ENCODE data around the gene KCNK4. TPM values are rescaled to one million over a fixed set of nuclear protein-coding genes. Genes with fewer than 3 reads are reported as not detected.
A peak's percentile ranks its signal among the peaks of the same experiment; 100 is the strongest.

KCNK4 gene
- total and polyA plus RNA-seq, 2 of the 13 experiments (the other 11 are each of a cell fraction or from before 2014, with no cell fraction given): not detected

DNA sequence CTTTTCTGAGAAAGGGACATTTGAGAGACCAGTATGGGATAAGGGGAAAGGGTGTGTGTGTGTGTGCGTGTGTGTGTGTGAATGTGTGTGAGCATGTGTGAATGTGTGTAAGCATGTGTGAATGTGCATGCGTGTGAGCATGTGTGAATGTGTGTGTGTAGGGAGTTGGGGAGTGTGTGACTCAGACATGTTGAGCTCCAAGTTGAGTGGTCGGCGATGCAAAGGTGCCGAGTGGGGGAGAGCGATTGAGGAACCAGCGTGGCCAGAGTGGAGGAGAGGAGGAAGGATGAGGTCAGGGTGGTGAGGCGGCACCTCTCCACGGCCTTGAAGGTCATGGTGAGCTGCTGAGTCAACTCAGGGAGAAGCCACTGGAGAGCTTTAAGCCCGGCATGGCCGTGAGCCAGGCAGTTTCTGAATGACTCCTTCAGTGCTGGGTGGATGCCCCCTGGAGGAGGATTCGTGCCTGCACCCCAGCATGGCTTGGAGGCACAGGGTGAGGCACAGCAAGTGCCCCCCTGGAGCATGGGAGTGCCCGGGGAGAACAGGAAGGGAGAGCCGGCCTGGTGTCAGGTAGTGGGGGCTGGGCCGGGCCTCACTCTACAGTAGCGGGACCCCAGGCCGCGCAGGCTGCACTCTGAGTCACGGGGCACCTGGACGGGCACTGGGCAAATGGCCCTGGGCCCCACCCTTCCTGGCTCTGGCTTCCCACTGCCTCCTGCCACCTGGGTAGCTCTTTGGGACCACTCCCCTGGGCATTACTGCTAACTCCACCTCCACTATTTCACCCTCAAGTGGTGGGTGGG, 40.7 kb downstream of the KCNK4 start (continued):
- TF ChIP-seq, protein P1, sequence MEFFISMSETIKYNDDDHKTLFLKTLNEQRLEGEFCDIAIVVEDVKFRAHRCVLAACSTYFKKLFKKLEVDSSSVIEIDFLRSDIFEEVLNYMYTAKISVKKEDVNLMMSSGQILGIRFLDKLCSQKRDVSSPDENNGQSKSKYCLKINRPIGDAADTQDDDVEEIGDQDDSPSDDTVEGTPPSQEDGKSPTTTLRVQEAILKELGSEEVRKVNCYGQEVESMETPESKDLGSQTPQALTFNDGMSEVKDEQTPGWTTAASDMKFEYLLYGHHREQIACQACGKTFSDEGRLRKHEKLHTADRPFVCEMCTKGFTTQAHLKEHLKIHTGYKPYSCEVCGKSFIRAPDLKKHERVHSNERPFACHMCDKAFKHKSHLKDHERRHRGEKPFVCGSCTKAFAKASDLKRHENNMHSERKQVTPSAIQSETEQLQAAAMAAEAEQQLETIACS (CRISPR knock-in tag; IDR thresholded peaks at IDR 0.05): no peak
- TF ChIP-seq ZFP62 (CRISPR knock-in tag; IDR thresholded peaks at IDR 0.05): no peak
- TF ChIP-seq ZZZ3 (CRISPR knock-in tag; IDR thresholded peaks at IDR 0.05; ENCODE audit: borderline replicate concordance): no peak
- TF ChIP-seq ZFP36L2 (CRISPR knock-in tag; IDR thresholded peaks at IDR 0.05): no peak
- no peak for TF ChIP-seq ZNF605 (CRISPR knock-in tag; IDR thresholded peaks at IDR 0.05)
- TF ChIP-seq, protein P2, sequence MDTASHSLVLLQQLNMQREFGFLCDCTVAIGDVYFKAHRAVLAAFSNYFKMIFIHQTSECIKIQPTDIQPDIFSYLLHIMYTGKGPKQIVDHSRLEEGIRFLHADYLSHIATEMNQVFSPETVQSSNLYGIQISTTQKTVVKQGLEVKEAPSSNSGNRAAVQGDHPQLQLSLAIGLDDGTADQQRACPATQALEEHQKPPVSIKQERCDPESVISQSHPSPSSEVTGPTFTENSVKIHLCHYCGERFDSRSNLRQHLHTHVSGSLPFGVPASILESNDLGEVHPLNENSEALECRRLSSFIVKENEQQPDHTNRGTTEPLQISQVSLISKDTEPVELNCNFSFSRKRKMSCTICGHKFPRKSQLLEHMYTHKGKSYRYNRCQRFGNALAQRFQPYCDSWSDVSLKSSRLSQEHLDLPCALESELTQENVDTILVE (CRISPR knock-in tag; IDR thresholded peaks at IDR 0.05): no peak
- TF ChIP-seq HNRNPLL (IDR thresholded peaks at IDR 0.05; ENCODE audit: low read depth, low read length, poor library complexity, severe bottlenecking): no peak
- no peak for TF ChIP-seq SNAPC2 (CRISPR knock-in tag; IDR thresholded peaks at IDR 0.05)
- no peak for TF ChIP-seq ZNF331 (CRISPR knock-in tag; IDR thresholded peaks at IDR 0.05)
- TF ChIP-seq DNMT3B (CRISPR knock-in tag; conservative IDR thresholded peaks at IDR 0.05): no peak
- TF ChIP-seq KLF12 (CRISPR knock-in tag; IDR thresholded peaks at IDR 0.05; ENCODE audit: borderline replicate concordance): no peak
- TF ChIP-seq ZNF326 (CRISPR knock-in tag; IDR thresholded peaks at IDR 0.05; ENCODE audit: borderline replicate concordance): no peak
- TF ChIP-seq, protein P3, sequence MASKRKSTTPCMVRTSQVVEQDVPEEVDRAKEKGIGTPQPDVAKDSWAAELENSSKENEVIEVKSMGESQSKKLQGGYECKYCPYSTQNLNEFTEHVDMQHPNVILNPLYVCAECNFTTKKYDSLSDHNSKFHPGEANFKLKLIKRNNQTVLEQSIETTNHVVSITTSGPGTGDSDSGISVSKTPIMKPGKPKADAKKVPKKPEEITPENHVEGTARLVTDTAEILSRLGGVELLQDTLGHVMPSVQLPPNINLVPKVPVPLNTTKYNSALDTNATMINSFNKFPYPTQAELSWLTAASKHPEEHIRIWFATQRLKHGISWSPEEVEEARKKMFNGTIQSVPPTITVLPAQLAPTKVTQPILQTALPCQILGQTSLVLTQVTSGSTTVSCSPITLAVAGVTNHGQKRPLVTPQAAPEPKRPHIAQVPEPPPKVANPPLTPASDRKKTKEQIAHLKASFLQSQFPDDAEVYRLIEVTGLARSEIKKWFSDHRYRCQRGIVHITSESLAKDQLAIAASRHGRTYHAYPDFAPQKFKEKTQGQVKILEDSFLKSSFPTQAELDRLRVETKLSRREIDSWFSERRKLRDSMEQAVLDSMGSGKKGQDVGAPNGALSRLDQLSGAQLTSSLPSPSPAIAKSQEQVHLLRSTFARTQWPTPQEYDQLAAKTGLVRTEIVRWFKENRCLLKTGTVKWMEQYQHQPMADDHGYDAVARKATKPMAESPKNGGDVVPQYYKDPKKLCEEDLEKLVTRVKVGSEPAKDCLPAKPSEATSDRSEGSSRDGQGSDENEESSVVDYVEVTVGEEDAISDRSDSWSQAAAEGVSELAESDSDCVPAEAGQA (IDR thresholded peaks at IDR 0.05; ENCODE audit: low read depth): no peak
- TF ChIP-seq, protein P3 (CRISPR knock-in tag; IDR thresholded peaks at IDR 0.05; ENCODE audit: borderline replicate concordance): no peak
- TF ChIP-seq, protein P4, sequence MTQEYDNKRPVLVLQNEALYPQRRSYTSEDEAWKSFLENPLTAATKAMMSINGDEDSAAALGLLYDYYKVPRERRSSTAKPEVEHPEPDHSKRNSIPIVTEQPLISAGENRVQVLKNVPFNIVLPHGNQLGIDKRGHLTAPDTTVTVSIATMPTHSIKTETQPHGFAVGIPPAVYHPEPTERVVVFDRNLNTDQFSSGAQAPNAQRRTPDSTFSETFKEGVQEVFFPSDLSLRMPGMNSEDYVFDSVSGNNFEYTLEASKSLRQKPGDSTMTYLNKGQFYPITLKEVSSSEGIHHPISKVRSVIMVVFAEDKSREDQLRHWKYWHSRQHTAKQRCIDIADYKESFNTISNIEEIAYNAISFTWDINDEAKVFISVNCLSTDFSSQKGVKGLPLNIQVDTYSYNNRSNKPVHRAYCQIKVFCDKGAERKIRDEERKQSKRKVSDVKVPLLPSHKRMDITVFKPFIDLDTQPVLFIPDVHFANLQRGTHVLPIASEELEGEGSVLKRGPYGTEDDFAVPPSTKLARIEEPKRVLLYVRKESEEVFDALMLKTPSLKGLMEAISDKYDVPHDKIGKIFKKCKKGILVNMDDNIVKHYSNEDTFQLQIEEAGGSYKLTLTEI (CRISPR knock-in tag; conservative IDR thresholded peaks at IDR 0.05): no peak
- TF ChIP-seq, protein P5, sequence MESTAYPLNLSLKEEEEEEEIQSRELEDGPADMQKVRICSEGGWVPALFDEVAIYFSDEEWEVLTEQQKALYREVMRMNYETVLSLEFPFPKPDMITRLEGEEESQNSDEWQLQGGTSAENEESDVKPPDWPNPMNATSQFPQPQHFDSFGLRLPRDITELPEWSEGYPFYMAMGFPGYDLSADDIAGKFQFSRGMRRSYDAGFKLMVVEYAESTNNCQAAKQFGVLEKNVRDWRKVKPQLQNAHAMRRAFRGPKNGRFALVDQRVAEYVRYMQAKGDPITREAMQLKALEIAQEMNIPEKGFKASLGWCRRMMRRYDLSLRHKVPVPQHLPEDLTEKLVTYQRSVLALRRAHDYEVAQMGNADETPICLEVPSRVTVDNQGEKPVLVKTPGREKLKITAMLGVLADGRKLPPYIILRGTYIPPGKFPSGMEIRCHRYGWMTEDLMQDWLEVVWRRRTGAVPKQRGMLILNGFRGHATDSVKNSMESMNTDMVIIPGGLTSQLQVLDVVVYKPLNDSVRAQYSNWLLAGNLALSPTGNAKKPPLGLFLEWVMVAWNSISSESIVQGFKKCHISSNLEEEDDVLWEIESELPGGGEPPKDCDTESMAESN (CRISPR knock-in tag; conservative IDR thresholded peaks at IDR 0.05): 0 out of 2 replicates have a peak, but pooled peaks have one; percentile 27

Measured in HepG2 (cell line).